Measurements from ENCODE around the gene NIPBL. TPM values are rescaled to one million over a fixed set of nuclear protein-coding genes. Genes with fewer than 3 reads are reported as not detected.
A peak's percentile ranks its signal among the peaks of the same experiment; 100 is the strongest.

Gene NIPBL
- total and polyA plus RNA-seq, 2 of the 13 experiments (the other 11 are each of a cell fraction or from before 2014, with no cell fraction given), result 12.3 to 32.3 TPM

DNA sequence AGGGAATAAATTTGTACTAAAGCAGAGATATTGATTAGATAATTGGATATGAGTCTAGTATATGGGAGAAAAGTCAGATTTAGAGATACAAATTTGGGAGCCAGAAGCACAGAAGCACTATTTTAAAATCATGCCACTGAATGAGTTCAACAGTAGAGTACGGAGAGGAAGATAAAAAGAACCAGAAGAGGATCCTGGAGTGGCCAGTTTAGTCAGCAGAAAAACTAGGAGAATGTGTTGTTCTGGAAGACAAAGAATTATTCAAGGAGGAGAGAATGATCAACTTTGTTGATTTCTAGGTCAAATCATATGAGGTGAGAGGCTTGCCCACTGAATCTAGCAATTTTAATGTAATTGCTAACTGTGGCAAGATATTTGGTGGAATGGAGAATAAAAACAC is 67.0 kb downstream of the NIPBL start (continued):
- TF ChIP-seq FUBP1 (CRISPR knock-in tag; IDR thresholded peaks at IDR 0.05; ENCODE audit: borderline replicate concordance) (no peak), ZNF446 (CRISPR knock-in tag; IDR thresholded peaks at IDR 0.05) (no peak), CBX2 (IDR thresholded peaks at IDR 0.05; ENCODE audit: low read depth, low read length) (no peak), CBX2 (CRISPR knock-in tag; IDR thresholded peaks at IDR 0.05; ENCODE audit: low read depth) (no peak), NCOA2 (CRISPR knock-in tag; IDR thresholded peaks at IDR 0.05) (no peak), XBP1 (CRISPR knock-in tag; IDR thresholded peaks at IDR 0.05) (no peak), SMARCC2 (IDR thresholded peaks at IDR 0.05) (no peak), ZNF180 (CRISPR knock-in tag; IDR thresholded peaks at IDR 0.05; ENCODE audit: borderline replicate concordance, low read depth) (no peak), ZNF451 (CRISPR knock-in tag; IDR thresholded peaks at IDR 0.05) (no peak)
- TF ChIP-seq, protein P1, sequence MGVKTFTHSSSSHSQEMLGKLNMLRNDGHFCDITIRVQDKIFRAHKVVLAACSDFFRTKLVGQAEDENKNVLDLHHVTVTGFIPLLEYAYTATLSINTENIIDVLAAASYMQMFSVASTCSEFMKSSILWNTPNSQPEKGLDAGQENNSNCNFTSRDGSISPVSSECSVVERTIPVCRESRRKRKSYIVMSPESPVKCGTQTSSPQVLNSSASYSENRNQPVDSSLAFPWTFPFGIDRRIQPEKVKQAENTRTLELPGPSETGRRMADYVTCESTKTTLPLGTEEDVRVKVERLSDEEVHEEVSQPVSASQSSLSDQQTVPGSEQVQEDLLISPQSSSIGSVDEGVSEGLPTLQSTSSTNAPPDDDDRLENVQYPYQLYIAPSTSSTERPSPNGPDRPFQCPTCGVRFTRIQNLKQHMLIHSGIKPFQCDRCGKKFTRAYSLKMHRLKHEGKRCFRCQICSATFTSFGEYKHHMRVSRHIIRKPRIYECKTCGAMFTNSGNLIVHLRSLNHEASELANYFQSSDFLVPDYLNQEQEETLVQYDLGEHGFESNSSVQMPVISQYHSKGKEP (CRISPR knock-in tag; IDR thresholded peaks at IDR 0.05), result no peak
- TF ChIP-seq, protein P2, sequence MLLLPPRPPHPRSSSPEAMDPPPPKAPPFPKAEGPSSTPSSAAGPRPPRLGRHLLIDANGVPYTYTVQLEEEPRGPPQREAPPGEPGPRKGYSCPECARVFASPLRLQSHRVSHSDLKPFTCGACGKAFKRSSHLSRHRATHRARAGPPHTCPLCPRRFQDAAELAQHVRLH (CRISPR knock-in tag; IDR thresholded peaks at IDR 0.05; ENCODE audit: borderline replicate concordance, low read depth), result no peak

GRCh38 chr5:36944024-36944423 is 67.5 kb downstream of the NIPBL start:
- Histone ChIP-seq H3K9ac (ENCODE audit: insufficient read depth, low read depth, low read length) (no peak overlapping the region), H3K27ac (ENCODE audit: extremely low read length, insufficient read depth, low read length) (no peak overlapping the region), H3K36me3 (replicated peaks in 1 of 2; ENCODE audit: control insufficient read depth in 1 of 2, insufficient read depth in 2 of 2, low read length in 2 of 2) (no peaks in the 10 kb centered on the region), H2AFZ (ENCODE audit: low read length) (no peak overlapping the region), H3K9me3 (ENCODE audit: low read length) (no peaks in the 10 kb centered on the region), H3K79me2 (ENCODE audit: insufficient read depth, low read length) (peaks cover 75% of the 10 kb centered on the region), H3K4me1 (ENCODE audit: insufficient read depth, low read length) (peaks cover 15% of the 10 kb centered on the region), H3K27me3 (ENCODE audit: control insufficient read depth in 1 of 2, insufficient read depth in 2 of 2, low read length in 2 of 2) (no peaks in the 10 kb centered on the region), H3K4me3 (replicated peaks in 1 of 3; ENCODE audit: insufficient read depth in 1 of 3, low read depth in 2 of 3, low read length in 3 of 3) (no peak overlapping the region), H3K4me2 (ENCODE audit: low read depth, low read length) (no peak overlapping the region), H4K20me1 (ENCODE audit: insufficient read depth, low read length) (peaks cover 19% of the 10 kb centered on the region)
- ChIA-PET CTCF (ENCODE audit: low intra/inter-chr PET ratio, low total read pairs) (no interaction called here), POLR2A (no interaction called here)
- DNase-seq (ENCODE audit: low spot score) (no peak), FAIRE-seq (no peak), ATAC-seq (no peak)
- intact Hi-C loops (cut with micrococcal nuclease; ENCODE audit: unreplicated experiment), result loop anchor here (1.0 kb wide), 1 partner anchor 67 kb away; no protein-coding TSS in a partner anchor
- 90% methylated on average over 2 of the region's 2 CpGs for WGBS (ENCODE audit: low lambda C conversion rate)
- no TSS peak for BruUV-seq (replicated peaks)
- in situ Hi-C loops (cut with HindIII; ENCODE audit: extremely low pct_ligation_motif_present, low pct_unique_long_range_greater_than_20kb), result no loop called here
- no peak for TF ChIP-seq ZNF800 (CRISPR knock-in tag; IDR thresholded peaks at IDR 0.05)
- TF ChIP-seq E2F1 (CRISPR knock-in tag; IDR thresholded peaks at IDR 0.05), result no peak
- TF ChIP-seq MAFK (conservative IDR thresholded peaks at IDR 0.05 in 1 of 2, IDR thresholded peaks at IDR 0.05 in 1 of 2; ENCODE audit: low read length in 2 of 2), result peak; percentile 69 to 77
- TF ChIP-seq ZNF775 (CRISPR knock-in tag; IDR thresholded peaks at IDR 0.05; ENCODE audit: borderline replicate concordance), result no peak
- TF ChIP-seq ZNF598 (CRISPR knock-in tag; IDR thresholded peaks at IDR 0.05; ENCODE audit: borderline replicate concordance), result no peak
- TF ChIP-seq MBD4 (IDR thresholded peaks at IDR 0.05; ENCODE audit: borderline replicate concordance, low read length), result no peak
- TF ChIP-seq CC2D1A (CRISPR knock-in tag; IDR thresholded peaks at IDR 0.05), result no peak

Data from HepG2 (cell line).